ENCODE data around the gene MET. TPM values are rescaled to one million over a fixed set of nuclear protein-coding genes. Genes with fewer than 3 reads are reported as not detected.
A peak's percentile ranks its signal among the peaks of the same experiment; 100 is the strongest.

Gene MET
- total and polyA plus RNA-seq, 10 of the 15 experiments (the other 5 are each of a cell fraction or from before 2014, with no cell fraction given) = 0.01 to 0.21 TPM; not detected in 8

GRCh38 chr7:116633131-116633988 is 38.6 kb upstream of the MET start (continued):
- no peak for TF ChIP-seq ZBTB11 (CRISPR knock-in tag; IDR thresholded peaks at IDR 0.05)
- TF ChIP-seq FOXK2 (IDR thresholded peaks at IDR 0.05) = no peak
- no peak for TF ChIP-seq NFYA (IDR thresholded peaks at IDR 0.05; ENCODE audit: borderline replicate concordance, low read depth, low read length)
- no peak for TF ChIP-seq BACH1 (IDR thresholded peaks at IDR 0.05; ENCODE audit: borderline replicate concordance)
- TF ChIP-seq BRCA1 (IDR thresholded peaks at IDR 0.05; ENCODE audit: low read depth, low read length) = no peak
- TF ChIP-seq CTCF (IDR thresholded peaks at IDR 0.05 in 2 of 3, conservative IDR thresholded peaks at IDR 0.05 in 1 of 3; ENCODE audit: control insufficient read depth in 2 of 3, extremely low read depth in 1 of 3, insufficient read depth in 1 of 3, low read depth in 3 of 3, low read length in 3 of 3) = peak in 1 of 3 experiments; percentile 19; a peak in 1 of 6 replicates
- no peak for TF ChIP-seq SP1 (IDR thresholded peaks at IDR 0.05; ENCODE audit: low read depth, low read length)
- TF ChIP-seq RBBP5 (conservative IDR thresholded peaks at IDR 0.05) = no peak
- TF ChIP-seq POU2F2 (IDR thresholded peaks at IDR 0.05; ENCODE audit: borderline replicate concordance, low read depth, low read length) = 0 out of 3 replicates have a peak, but pooled peaks have one; percentile 13
- no peak for TF ChIP-seq NFXL1 (IDR thresholded peaks at IDR 0.05; ENCODE audit: borderline replicate concordance)
- no peak for TF ChIP-seq MTA2 (IDR thresholded peaks at IDR 0.05; ENCODE audit: low read depth)
- TF ChIP-seq ATF2 (IDR thresholded peaks at IDR 0.05; ENCODE audit: low read length) = peak; percentile 36; the same call in 1 of the 2 replicates
- no peak for TF ChIP-seq RFX5 (IDR thresholded peaks at IDR 0.05; ENCODE audit: low read depth, low read length)
- TF ChIP-seq SMAD5 (IDR thresholded peaks at IDR 0.05; ENCODE audit: low read depth) = no peak
- TF ChIP-seq KAT2A (conservative IDR thresholded peaks at IDR 0.05; ENCODE audit: control insufficient read depth, low read depth, low read length) = no peak
- TF ChIP-seq USF2 (IDR thresholded peaks at IDR 0.05; ENCODE audit: borderline replicate concordance, low read depth, low read length) = no peak
- 0 out of 2 replicates have a peak, but pooled peaks have one; percentile 10 for TF ChIP-seq IRF4 (IDR thresholded peaks at IDR 0.05; ENCODE audit: low read depth, low read length)
- TF ChIP-seq NR2C2 (IDR thresholded peaks at IDR 0.05; ENCODE audit: borderline replicate concordance, control insufficient read depth, insufficient read length, low read depth) = no peak
- no peak for TF ChIP-seq LARP7 (IDR thresholded peaks at IDR 0.05)
- no peak for TF ChIP-seq GABPA (IDR thresholded peaks at IDR 0.05; ENCODE audit: low read depth)
